HG03565 (cell line): ENCODE data around the gene PPP2R1B.
"Not testable (repeated sequence)": the region's sequence is repeated elsewhere in the genome, so short reads cannot be mapped to it uniquely, and the experiment has no call there.

Source experiments
- ATAC-seq: cut with Tn5 transposase; IDR thresholded peaks from one replicate; pipeline ENCODE4 v1.9.1; 2021; ENCODE audit warnings: mild to moderate bottlenecking, moderate library complexity; ENCODE audit not compliant: unreplicated experiment

PPP2R1B gene

DNA sequence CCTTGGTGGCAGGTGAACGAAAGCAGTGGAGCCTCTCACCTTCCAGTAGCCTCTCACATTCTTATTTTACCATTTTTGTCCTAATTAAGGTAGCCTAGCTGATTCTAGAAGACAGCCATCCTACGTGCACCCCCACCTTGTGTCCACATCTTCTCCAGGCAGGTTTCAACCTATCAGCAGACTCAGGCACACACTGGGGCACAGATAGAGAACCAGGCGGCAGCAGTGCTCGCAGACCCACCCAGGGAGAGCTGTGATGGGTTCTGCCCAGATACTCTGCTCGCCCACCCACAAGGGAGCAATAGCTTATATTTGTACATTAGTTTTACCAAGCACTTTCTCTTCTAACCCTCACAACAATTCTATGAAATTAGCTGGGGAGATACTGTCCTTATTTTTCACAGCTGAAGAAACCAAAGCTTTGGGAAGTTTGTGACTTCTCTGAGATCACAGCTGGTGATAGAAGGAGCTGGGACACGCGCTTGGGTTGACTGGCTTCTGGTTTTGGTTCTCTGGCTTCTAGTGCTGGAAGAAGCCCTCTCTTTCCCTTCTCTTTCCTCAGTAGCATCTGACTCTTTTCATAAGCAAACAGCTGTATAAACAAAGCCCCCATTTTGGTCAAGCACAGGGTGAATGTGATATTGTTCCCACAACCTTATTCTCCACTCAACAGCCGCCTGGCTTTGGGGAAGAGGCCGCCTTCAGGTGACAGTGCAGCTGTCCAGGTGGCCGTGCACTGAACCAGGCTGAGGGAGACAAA lies 36.9 kb downstream of the PPP2R1B start:
- ATAC-seq, result no peak

DNA sequence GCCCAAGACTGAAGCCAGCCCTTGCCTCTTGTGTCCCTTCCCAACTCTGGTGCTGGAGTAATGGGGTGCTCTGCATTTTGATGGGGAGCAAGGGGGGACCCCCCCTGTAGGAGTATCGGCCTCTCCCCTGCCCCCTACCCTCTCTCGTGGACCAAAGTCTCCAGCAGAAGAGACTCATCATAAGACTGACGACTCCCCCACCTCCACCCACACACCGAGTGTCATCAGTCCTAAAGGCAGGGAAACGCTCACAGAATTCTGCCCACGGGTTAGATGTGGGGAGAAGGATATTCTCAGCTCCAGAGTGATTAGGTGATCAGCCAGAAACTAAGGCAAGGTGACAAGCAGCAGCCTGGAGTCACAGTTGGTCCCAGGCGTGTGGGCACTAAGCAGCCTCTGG lies 38.8 kb downstream of the PPP2R1B start:
- ATAC-seq, result no peak

- no peak for ATAC-seq
Measured at GRCh38 chr11:111726301-111726713, 39.9 kb downstream of the PPP2R1B start.

DNA sequence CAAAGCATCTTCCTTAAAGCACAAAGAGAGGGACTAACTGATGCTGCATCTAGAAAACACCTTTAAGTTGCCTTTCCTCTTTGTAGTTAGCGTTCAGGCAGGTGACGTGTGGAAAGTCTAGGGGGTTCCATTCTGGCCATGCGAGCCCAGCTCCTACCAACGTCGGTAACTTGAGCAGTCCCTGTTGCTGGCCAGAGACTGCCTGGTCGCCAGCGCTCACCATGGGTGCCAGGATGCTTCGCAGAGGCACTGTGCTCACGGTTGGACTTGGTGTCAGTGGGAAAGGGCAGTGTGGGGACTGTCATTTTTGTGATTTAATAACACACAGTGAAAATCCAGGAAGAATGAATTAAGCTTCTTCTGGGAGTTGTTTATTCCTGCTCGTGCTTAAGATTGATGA lies 40.6 kb downstream of the PPP2R1B start:
- no peak for ATAC-seq

DNA sequence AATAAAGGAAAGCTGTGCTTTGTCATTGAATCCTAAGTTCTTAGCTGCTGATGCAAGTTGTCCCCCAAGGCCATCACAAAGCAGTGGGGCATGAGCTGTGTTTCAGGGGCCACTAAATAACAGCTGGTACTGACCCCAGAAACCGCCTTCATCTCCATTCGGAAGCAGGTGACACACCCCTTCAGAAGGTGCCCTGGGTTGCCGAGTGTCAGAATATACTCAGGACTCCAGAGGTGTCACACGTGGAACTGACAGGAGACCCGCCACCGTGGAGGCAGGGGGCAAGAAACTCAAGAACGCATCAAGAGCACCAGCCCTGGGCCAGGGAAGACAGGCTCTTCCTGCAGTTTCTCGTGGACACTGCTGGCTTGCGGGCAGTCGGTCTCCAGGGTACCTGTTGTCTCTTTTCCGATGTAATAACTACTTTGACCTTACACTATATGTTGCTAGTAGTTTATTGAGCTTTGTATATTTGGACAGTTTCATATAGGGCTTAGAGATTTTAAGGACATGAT lies 41.5 kb downstream of the PPP2R1B start:
- no peak for ATAC-seq

DNA sequence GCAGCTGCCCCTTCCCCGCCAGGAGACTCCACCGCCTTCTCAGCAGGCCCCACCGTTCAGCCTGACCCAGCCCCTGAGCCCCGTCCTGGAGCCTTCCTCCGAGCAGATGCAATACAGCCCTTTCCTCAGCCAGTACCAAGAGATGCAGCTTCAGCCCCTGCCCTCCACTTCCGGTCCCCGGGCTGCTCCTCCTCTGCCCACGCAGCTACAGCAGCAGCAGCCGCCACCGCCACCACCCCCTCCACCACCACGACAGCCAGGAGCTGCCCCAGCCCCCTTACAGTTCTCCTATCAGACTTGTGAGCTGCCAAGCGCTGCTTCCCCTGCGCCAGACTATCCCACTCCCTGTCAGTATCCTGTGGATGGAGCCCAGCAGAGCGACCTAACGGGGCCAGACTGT lies 42.6 kb downstream of the PPP2R1B start:
- no peak for ATAC-seq

GRCh38 chr11:111722501-111722900 lies 43.7 kb downstream of the PPP2R1B start:
- no peak for ATAC-seq

DNA sequence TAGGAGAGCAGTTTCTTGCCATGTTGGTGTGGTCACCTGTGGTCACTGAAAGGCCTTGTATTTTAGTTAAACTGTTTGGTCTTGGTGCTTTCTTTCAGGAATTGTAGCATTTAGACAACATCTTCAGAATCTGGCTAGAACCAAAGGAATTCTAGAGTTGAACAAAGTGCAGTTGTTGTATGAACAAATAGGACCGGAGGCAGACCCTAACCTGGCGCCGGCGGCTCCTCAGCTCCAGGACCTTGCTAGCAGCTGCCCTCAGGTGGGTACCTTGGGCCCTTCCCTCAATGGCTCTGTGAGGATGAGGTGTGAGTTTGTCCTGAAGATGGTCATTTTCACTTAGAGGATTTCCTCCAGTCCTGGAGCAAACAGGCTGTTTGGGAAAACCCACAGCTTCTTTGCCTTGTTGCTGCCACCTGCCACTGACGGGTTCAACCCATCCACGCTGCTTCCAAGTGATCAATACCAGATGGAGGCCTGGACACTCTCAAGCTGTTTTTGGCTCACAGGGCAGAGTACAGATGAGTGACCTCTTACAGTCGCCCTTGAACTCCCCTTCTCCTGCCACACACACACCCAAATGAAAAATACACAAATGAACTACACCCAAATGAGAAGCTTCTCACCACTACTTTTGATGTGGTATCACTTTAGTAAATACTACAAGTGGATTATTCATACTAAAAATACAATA lies 45.2 kb downstream of the PPP2R1B start:
- ATAC-seq, result no peak

GRCh38 chr11:111719379-111719778 lies 46.8 kb downstream of the PPP2R1B start:
- ATAC-seq, result no peak

GRCh38 chr11:111718859-111719258 lies 47.3 kb downstream of the PPP2R1B start:
- no peak for ATAC-seq

GRCh38 chr11:111718436-111718835 lies 47.8 kb downstream of the PPP2R1B start:
- no peak for ATAC-seq

GRCh38 chr11:111717660-111718059 lies 48.5 kb downstream of the PPP2R1B start:
- ATAC-seq, result not testable (repeated sequence)

DNA sequence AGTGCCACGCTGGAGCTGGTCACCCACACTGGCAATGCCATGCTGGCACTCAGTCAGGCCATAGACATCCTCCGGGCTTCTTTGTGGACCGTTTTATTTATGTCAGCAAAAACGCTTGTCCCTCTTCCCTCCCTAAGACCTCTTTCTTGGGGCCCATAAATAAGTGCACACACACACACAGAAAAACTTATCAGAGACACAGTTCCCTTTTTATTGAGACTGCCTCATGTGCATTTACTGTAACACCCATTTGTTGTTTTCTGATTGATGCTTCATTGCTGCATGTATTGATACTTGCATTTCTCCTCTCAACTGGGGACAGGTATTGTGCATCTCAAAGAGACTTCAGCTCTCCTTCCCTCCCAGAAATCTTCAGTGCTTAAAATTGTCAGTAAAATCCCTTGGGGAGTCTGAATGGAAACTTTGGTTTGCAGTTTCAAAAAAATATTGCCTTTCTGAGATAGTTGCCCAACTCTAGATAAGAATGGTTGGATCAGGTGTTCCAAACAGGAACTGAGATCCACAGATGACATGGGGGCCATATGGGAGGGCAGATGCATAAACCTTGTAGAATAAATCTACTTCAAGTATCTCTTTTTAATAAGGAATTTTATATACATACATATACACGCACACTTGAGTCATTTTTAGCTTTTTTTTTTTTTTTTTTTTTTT lies 50.9 kb downstream of the PPP2R1B start:
- ATAC-seq, result no peak

DNA sequence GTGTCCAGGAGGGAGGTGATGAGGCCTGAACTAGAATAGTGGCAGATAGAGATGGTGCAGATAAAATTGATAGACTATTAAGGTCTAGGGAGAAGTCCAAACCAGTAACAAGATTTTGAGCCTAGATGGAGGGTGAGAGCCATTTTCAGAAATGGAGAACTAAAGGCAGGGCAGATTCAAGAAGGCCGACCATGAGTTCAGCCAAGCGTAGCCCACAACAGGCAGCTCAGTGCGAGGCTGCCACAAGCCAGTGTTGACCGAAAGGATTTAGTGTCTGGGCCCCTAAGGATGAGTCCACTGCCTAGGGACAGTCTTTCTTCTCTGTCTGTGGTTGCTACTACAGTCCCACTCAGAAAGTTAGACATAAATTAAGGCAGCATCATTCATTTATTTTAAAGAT lies 51.7 kb downstream of the PPP2R1B start:
- ATAC-seq, result no peak

DNA sequence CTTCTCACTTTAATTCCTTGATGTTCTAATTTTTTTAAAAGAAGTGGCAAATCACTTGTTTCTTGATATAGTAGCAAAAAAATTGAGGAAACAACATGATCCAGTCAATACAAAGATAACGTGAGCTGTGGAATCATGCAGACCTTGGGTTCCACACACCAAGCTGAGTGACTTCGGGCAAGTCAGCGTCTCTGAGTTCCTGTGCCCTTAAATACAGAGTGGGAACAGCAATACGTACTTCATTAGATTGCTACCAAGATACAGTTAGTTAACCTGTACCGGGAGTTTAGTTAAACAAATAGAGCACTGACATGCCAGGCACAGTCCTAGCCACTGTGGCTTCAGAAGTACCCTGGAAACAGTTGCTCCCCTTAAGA lies 58.5 kb downstream of the PPP2R1B start:
- no peak for ATAC-seq

DNA sequence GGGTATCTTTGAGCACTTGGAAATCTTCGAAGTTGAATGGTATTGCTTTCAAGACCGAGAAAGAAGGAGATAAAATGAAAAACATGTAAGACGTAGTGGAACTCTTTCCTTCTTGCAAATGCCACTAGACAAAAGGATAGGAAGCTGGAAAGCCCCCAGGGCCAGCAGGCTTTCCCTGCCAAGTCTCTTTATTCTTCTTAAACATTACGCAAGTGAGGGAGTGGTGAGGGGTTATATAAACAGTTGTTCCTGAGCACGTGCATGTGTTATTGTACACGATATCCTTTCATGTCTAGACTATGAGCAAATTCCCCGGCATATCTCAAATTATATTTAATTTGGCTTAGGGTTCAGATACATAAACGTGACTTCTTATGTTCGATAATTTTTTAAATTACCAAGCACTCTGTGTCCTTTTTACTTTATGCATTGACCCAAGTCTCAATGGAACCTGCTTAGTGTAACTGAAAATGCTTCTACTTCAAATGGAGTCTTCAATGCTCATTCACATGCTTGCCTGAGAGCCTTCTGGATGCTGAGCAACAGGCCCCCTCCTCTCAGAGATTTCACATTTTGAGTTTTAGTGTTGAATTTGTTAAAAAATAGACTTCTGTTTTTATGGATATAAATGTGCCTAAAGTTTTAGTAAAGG lies 59.0 kb downstream of the PPP2R1B start:
- no peak for ATAC-seq

- no peak for ATAC-seq
Measured at GRCh38 chr11:111703576-111703975, 62.6 kb downstream of the PPP2R1B start.

DNA sequence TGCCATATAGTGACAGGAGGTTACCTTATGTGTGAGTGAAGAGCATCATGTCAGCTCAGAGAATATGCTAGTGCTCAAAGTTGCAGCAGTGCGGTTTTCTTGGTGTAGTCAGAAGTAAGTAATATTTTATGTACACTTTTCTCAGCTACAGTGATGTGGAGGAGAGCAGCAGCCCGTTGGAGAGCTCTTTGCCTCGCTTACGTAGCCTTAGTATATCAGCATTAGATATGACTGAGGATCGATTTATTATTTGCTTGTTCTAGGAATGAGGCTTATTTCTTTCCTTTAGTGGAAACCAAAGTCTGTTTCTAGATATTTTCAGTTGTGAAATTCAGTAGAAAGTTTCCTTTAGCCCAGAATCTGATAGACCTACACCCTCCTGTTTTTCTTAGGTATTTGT lies 63.6 kb downstream of the PPP2R1B start:
- no peak for ATAC-seq

DNA sequence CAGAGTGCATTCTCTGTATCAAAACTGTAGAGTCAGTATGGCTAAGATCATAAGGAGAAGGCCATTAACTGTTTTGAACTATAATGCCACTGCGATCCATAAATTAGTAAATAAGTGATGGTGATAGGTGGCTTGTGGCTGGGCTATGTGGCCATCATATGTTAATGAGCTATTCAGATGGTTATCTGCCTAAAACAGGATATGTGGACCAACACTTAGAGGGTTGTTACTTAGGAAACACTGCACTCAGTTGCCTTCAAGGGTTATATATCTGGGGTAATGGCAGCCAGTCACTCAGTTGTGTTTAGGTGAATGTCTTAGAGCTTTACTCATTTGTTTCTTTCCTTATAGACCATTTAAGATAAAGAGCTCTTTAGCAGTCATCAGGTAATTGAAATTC lies 66.0 kb downstream of the PPP2R1B start:
- no peak for ATAC-seq

DNA sequence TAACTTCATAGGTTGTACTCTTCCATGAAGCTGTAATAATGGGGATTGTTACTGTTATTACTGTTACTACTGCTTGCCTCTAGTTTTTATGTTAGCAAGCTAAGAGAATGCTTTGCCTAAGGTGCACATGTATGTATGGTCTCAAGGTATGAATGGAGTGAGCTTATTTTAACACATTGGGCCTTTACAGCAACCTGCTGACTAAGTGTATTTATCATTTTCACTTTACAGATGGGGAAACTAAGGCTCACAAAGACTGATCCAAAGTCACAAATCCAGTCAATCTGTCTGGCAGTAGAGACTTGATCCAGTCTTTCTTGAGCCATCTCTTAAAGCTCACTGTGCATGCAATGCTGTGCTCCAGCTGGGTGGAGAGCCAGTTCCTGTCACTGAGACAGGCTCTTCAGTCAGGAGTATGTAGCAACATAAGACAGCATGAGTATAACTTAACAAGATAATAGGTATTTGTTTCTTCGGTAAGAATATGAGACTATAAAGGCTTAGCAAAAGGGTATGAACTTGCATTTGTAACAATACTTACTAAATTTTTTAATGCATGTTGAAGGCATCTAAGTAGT lies 66.5 kb downstream of the PPP2R1B start:
- no peak for ATAC-seq
